HepG2 (cell line): Measurements from ENCODE around the gene TTLL1. TPM values are rescaled to one million over a fixed set of nuclear protein-coding genes. Genes with fewer than 3 reads are reported as not detected.
A peak's percentile ranks its signal among the peaks of the same experiment; 100 is the strongest.

Experiments
- ATAC-seq: fragments of 200-7000 bp; cut with Tn5 transposase; 3 replicates; pipeline ENCODE4 v1.9.1; 2020; ENCODE audit warnings: mild to moderate bottlenecking, moderate library complexity
- BruUV-seq: library from RNA; stranded (reverse); fragments of 400-500 nt; replicated peaks from 2 replicates; lab custom pipeline; 2021; lab: Mats Ljungman, UMichigan
- CTCF ChIA-PET: fragments of 300-600 bp; formaldehyde crosslinking; extraction: SDS; loops from one replicate; lab custom pipeline; 2021; ENCODE audit warnings: low total read pairs, inconsistent platforms, low intra/inter-chr PET ratio; lab: Yijun Ruan, JAX
- POLR2A ChIA-PET: fragments of 350-600 bp; sonication (Branson Sonifier 250); formaldehyde crosslinking; loops from one replicate; lab custom pipeline; 2020; ENCODE audit warnings: antibody characterized with exemption, inconsistent platforms; lab: Yijun Ruan, JAX
- DNase-seq: peaks from one replicate; pipeline ENCODE4 v3.0.0-alpha.2; 2015; ENCODE audit warnings: low spot score
- FAIRE-seq: peaks from 3 replicates; lab custom pipeline; 2011; peaks lifted over from hg19 to GRCh38; lab: Jason Lieb, UNC
- H2AFZ ChIP-seq: one replicate; pipeline ENCODE4 v1.6.1; 2011; ENCODE audit warnings: low read length, inconsistent platforms
- H3K27ac ChIP-seq: fragments of 300-600 bp; 3 replicates; pipeline ENCODE4 v1.8.0; 2011; ENCODE audit warnings: mixed run types, mild to moderate bottlenecking, mixed read lengths, low read length, inconsistent platforms; ENCODE audit not compliant: insufficient read depth; ENCODE audit errors: extremely low read length
- H3K27me3 ChIP-seq, 2 experiments: fragments of 200-600 bp in 1 of 2; 2 replicates in 1 of 2; 3 replicates in 1 of 2; pipeline versions ENCODE4 v1.6.0 to v1.8.0; 2011; ENCODE audit warnings: low read length in 2 of 2, mild to moderate bottlenecking in 2 of 2, moderate library complexity in 2 of 2, inconsistent platforms in 1 of 2; ENCODE audit not compliant: insufficient read depth in 2 of 2, control insufficient read depth in 1 of 2
- H3K36me3 ChIP-seq, 2 experiments: fragments of 200-600 bp in 1 of 2; replicated peaks in 1 of 2; 2 replicates in 1 of 2; 3 replicates in 1 of 2; pipeline versions ENCODE4 v1.5.1 to v1.8.0; 2011; ENCODE audit warnings: low read length in 2 of 2, inconsistent platforms in 1 of 2; ENCODE audit not compliant: insufficient read depth in 2 of 2, control insufficient read depth in 1 of 2
- H3K4me1 ChIP-seq: 2 replicates; pipeline ENCODE4 v1.5.1; 2012; ENCODE audit warnings: low read length, inconsistent platforms; ENCODE audit not compliant: insufficient read depth
- H3K4me2 ChIP-seq: 2 replicates; pipeline ENCODE4 v1.6.0; 2011; ENCODE audit warnings: low read depth, low read length, inconsistent platforms
- H3K4me3 ChIP-seq, 3 experiments: fragments of 200-600 bp in 1 of 3; sonication (generic), shearing (Covaris generic) in 1 of 3; replicated peaks in 1 of 3; 2 replicates each; pipeline ENCODE4 v1.5.1; 2011 to 2016; ENCODE audit warnings: low read length in 3 of 3, inconsistent platforms in 2 of 3, low read depth in 2 of 3, mild to moderate bottlenecking in 2 of 3, control low read depth in 1 of 3, mixed read lengths in 1 of 3; ENCODE audit not compliant: insufficient read depth in 1 of 3
- H3K79me2 ChIP-seq: one replicate; pipeline ENCODE4 v1.6.1; 2011; ENCODE audit warnings: low read length, inconsistent platforms; ENCODE audit not compliant: insufficient read depth
- H3K9ac ChIP-seq: 2 replicates; pipeline ENCODE4 v1.6.0; 2011; ENCODE audit warnings: mild to moderate bottlenecking, low read depth, low read length, inconsistent platforms; ENCODE audit not compliant: insufficient read depth
- H3K9me3 ChIP-seq: 2 replicates; pipeline ENCODE4 v1.5.1; 2012; ENCODE audit warnings: mild to moderate bottlenecking, low read length
- H4K20me1 ChIP-seq: 2 replicates; pipeline ENCODE4 v1.6.0; 2011; ENCODE audit warnings: inconsistent platforms, mild to moderate bottlenecking, low read length, moderate library complexity; ENCODE audit not compliant: insufficient read depth
- FOSL2 ChIP-seq: sonication (generic); formaldehyde crosslinking; IDR thresholded peaks from 2 replicates; pipeline ENCODE4 v1.4.0; 2020; ENCODE audit warnings: missing genetic modification reagents
- HOXA5 ChIP-seq: sonication (generic); formaldehyde crosslinking; IDR thresholded peaks from 2 replicates; pipeline ENCODE4 v1.4.0; 2020; ENCODE audit warnings: missing genetic modification reagents
- MAFK ChIP-seq, 2 experiments: IDR thresholded peaks in 1 of 2; conservative IDR thresholded peaks in 1 of 2; 2 replicates each; pipeline ENCODE4 v1.6.1; 2011; ENCODE audit warnings: improper control_type of control experiment in 2 of 2, low read length in 2 of 2
- MAX ChIP-seq: IDR thresholded peaks from 2 replicates; pipeline ENCODE4 v1.6.1; 2012; ENCODE audit warnings: inconsistent platforms
- MYC ChIP-seq: sonication (generic); formaldehyde crosslinking; IDR thresholded peaks from 2 replicates; pipeline ENCODE4 v1.9.0; 2021; ENCODE audit warnings: missing genetic modification reagents, borderline replicate concordance
- NFYB ChIP-seq: sonication (generic); formaldehyde crosslinking; IDR thresholded peaks from 2 replicates; pipeline ENCODE4 v1.4.0; 2020; ENCODE audit warnings: missing genetic modification reagents
- PATZ1 ChIP-seq: sonication (generic); formaldehyde crosslinking; IDR thresholded peaks from 2 replicates; pipeline ENCODE4 v1.4.0; 2020; ENCODE audit warnings: missing genetic modification reagents
- RFXANK ChIP-seq: IDR thresholded peaks from 2 replicates; pipeline ENCODE4 v1.6.1; 2016
- SP4 ChIP-seq: sonication (generic); formaldehyde crosslinking; IDR thresholded peaks from 2 replicates; pipeline ENCODE4 v1.8.1; 2023; ENCODE audit warnings: mild to moderate bottlenecking, missing genetic modification reagents
- TFDP1 ChIP-seq: IDR thresholded peaks from 2 replicates; pipeline ENCODE4 v1.6.1; 2016; ENCODE audit warnings: missing compliant biosample characterization, missing genetic modification reagents, borderline replicate concordance
- ZBTB33 ChIP-seq: sonication (generic); formaldehyde crosslinking; IDR thresholded peaks from 2 replicates; pipeline ENCODE4 v1.4.0; 2020; ENCODE audit warnings: missing genetic modification reagents
- ZFY ChIP-seq: sonication (generic); formaldehyde crosslinking; IDR thresholded peaks from 2 replicates; pipeline ENCODE4 v1.4.0; 2020; ENCODE audit warnings: missing genetic modification reagents
- ZNF263 ChIP-seq: sonication (generic); formaldehyde crosslinking; IDR thresholded peaks from 2 replicates; pipeline ENCODE4 v1.4.0; 2020; ENCODE audit warnings: missing genetic modification reagents
- ZNF383 ChIP-seq: sonication (generic); formaldehyde crosslinking; IDR thresholded peaks from 2 replicates; pipeline ENCODE4 v1.4.0; 2020; ENCODE audit warnings: missing genetic modification reagents, mild to moderate bottlenecking, borderline replicate concordance
- ZNF547 ChIP-seq: sonication (generic); formaldehyde crosslinking; IDR thresholded peaks from 2 replicates; pipeline ENCODE4 v1.5.1; 2020; ENCODE audit warnings: mild to moderate bottlenecking, missing genetic modification reagents
- WGBS: methylation state at CpG from one replicate; pipeline ENCODE4 v1.1.6; 2017; ENCODE audit warnings: low lambda C conversion rate; 5-methylcytosine and 5-hydroxymethylcytosine counted together
- in situ Hi-C: cut with HindIII; loops from 2 replicates; pipeline ENCODE4 v1.10.0; 2017; ENCODE audit warnings: low pct_unique_long_range_greater_than_20kb; ENCODE audit not compliant: extremely low pct_ligation_motif_present
- intact Hi-C: fragments of 100-400 bp; cut with micrococcal nuclease; formaldehyde crosslinking; loops from one replicate; pipeline ENCODE4 v1.10.0; 2022; ENCODE audit not compliant: unreplicated experiment
- polyA plus RNA-seq, 8 experiments: library from polyadenylated mRNA; depleted of rRNA in 3 of 8; stranded (reverse) in 7 of 8; unstranded in 1 of 8; fragments of >200 nt; fragmentation: Illumina TruSeq in 4 of 8; extraction: Trizol in 4 of 8; gene quantifications; 2 replicates each; pipeline versions ENCODE4 v1.2.1 to v1.2.3, GENCODE V29; 2011 to 2016; ENCODE audit warnings: low read depth in 4 of 8, missing spikeins in 1 of 8, mixed read lengths in 1 of 8; ENCODE audit not compliant: insufficient read depth in 1 of 8
- total RNA-seq, 5 experiments: library from RNA; depleted of rRNA; stranded (reverse); fragments of >200 nt; fragmentation: Illumina TruSeq; extraction: Trizol; gene quantifications; 2 replicates each; pipeline ENCODE4 v1.2.3, GENCODE V29; 2016; ENCODE audit warnings: low read depth in 1 of 5

Gene TTLL1
- total and polyA plus RNA-seq, 2 of the 13 experiments (the other 11 are each of a cell fraction or from before 2014, with no cell fraction given): 1.6 to 5.3 TPM

- ATAC-seq (no peak), DNase-seq (peak; percentile 58), FAIRE-seq (no peak)
- H3K27ac ChIP-seq: peak overlapping the region; percentile 36
- peaks cover 59% of the 10 kb centered on the region for H4K20me1 ChIP-seq
- H3K9me3 ChIP-seq: no peaks in the 10 kb centered on the region
- ChIA-PET CTCF (no interaction called here), POLR2A (interaction anchor here (0.6 to 7.3 kb wide), 6 partner anchors 11 to 45 kb away, joined by 3 to 101 read pairs (median 4); partner anchors contain the start of gene PACSIN2)
- H3K4me1 ChIP-seq: peaks cover 98% of the 10 kb centered on the region
- peaks cover 98% of the 10 kb centered on the region for H3K79me2 ChIP-seq
- no peaks in the 10 kb centered on the region; a peak in 2 of 5 replicates for H3K36me3 ChIP-seq
- no peaks in the 10 kb centered on the region for H3K27me3 ChIP-seq
- BruUV-seq: no TSS peak
- H2AFZ ChIP-seq: no peak overlapping the region
- H3K4me2 ChIP-seq: peak overlapping the region; percentile 25
- in situ Hi-C loops (no loop called here), intact Hi-C loops (no loop called here)
- H3K4me3 ChIP-seq: no peak overlapping the region
- no peak overlapping the region for H3K9ac ChIP-seq
- WGBS: 61% methylated on average over 13 of the region's 13 CpGs
- TF ChIP-seq FOSL2 (peak; percentile 85), ZNF547 (CRISPR knock-in tag) (no peak), ZBTB33 (CRISPR knock-in tag) (peak; percentile 63; the same call in 1 of the 2 replicates), HOXA5 (CRISPR knock-in tag) (no peak), TFDP1 (0 out of 2 replicates have a peak, but pooled peaks have one; percentile 11), ZNF263 (CRISPR knock-in tag) (peak; percentile 79), MAX (peak; percentile 50; the same call in 1 of the 2 replicates), ZNF383 (CRISPR knock-in tag) (no peak), PATZ1 (CRISPR knock-in tag) (no peak), SP4 (no peak), MAFK (conservative IDR thresholded peaks at IDR 0.05 in 1 of 2, IDR thresholded peaks at IDR 0.05 in 1 of 2; ENCODE audit: low read length in 2 of 2) (no peak), RFXANK (no peak), MYC (CRISPR knock-in tag) (peak; percentile 43; the same call in 1 of the 2 replicates), NFYB (CRISPR knock-in tag) (no peak), ZFY (no peak)
Measured at GRCh38 chr22:43004362-43005035, 84.7 kb downstream of the TTLL1 start.
